PFSK-1 (cell line): ENCODE measurements around the gene NRCAM.

Experiments
- POLR2AphosphoS5 ChIP-seq: IDR thresholded peaks from 2 replicates; pipeline ENCODE4 v1.6.1; 2012; ENCODE audit warnings: low read depth, mild to moderate bottlenecking, control low read depth, low read length, moderate library complexity
- SIN3A ChIP-seq: IDR thresholded peaks from 2 replicates; pipeline ENCODE4 v1.6.1; 2012; ENCODE audit warnings: mild to moderate bottlenecking, low read length, moderate library complexity, borderline replicate concordance; ENCODE audit not compliant: insufficient read depth

- TF ChIP-seq SIN3A (no peak), POLR2AphosphoS5 (no peak)
Measured at GRCh38 chr7:108382932-108383331, 73.3 kb downstream of the NRCAM start.
